ENCODE measurements around the gene FHOD3.

FHOD3 gene

GRCh38 chr18:36295880-36296301 is 1.6 kb upstream of the FHOD3 start:
- no peak for DNase-seq (ENCODE audit: low read depth in 1 of 2, low spot score in 1 of 2)

GRCh38 chr18:36296650-36297416 is 680 bp upstream of the FHOD3 start:
- no peak for DNase-seq (ENCODE audit: low read depth in 1 of 2, low spot score in 1 of 2)

- DNase-seq (ENCODE audit: low read depth in 1 of 2, low spot score in 1 of 2) = no peak
Observed at GRCh38 chr18:36298126-36298741, 721 bp downstream of the FHOD3 start.

GRCh38 chr18:36299015-36299414 is 1.5 kb downstream of the FHOD3 start:
- no peak for DNase-seq (ENCODE audit: low read depth in 1 of 2, low spot score in 1 of 2)

GRCh38 chr18:36300211-36300610 is 2.7 kb downstream of the FHOD3 start:
- DNase-seq (ENCODE audit: low read depth in 1 of 2, low spot score in 1 of 2) = no peak

- DNase-seq (ENCODE audit: low read depth in 1 of 2, low spot score in 1 of 2) = no peak
Observed at GRCh38 chr18:36301884-36302283, 4.4 kb downstream of the FHOD3 start.

- no peak for DNase-seq (ENCODE audit: low read depth in 1 of 2, low spot score in 1 of 2)
Observed at GRCh38 chr18:36302676-36303075, 5.2 kb downstream of the FHOD3 start.

GRCh38 chr18:36303211-36303844 is 5.8 kb downstream of the FHOD3 start:
- DNase-seq (ENCODE audit: low read depth in 1 of 2, low spot score in 1 of 2) = no peak

GRCh38 chr18:36304723-36305122 is 7.2 kb downstream of the FHOD3 start:
- no peak for DNase-seq (ENCODE audit: low read depth in 1 of 2, low spot score in 1 of 2)

GRCh38 chr18:36305375-36305774 is 7.9 kb downstream of the FHOD3 start:
- no peak for DNase-seq (ENCODE audit: low read depth in 1 of 2, low spot score in 1 of 2)

GRCh38 chr18:36307513-36307912 is 10.0 kb downstream of the FHOD3 start:
- DNase-seq (ENCODE audit: low read depth in 1 of 2, low spot score in 1 of 2) = no peak

GRCh38 chr18:36308711-36309435 is 11.4 kb downstream of the FHOD3 start:
- DNase-seq (ENCODE audit: low read depth in 1 of 2, low spot score in 1 of 2) = no peak

- no peak for DNase-seq (ENCODE audit: low read depth in 1 of 2, low spot score in 1 of 2)
Observed at GRCh38 chr18:36309436-36310391, 12.2 kb downstream of the FHOD3 start.

- DNase-seq (ENCODE audit: low read depth in 1 of 2, low spot score in 1 of 2) = no peak
Observed at GRCh38 chr18:36311026-36311570, 13.6 kb downstream of the FHOD3 start.

- no peak for DNase-seq (ENCODE audit: low read depth in 1 of 2, low spot score in 1 of 2)
Observed at GRCh38 chr18:36312806-36313395, 15.4 kb downstream of the FHOD3 start.

GRCh38 chr18:36314098-36314497 is 16.6 kb downstream of the FHOD3 start:
- DNase-seq (ENCODE audit: low read depth in 1 of 2, low spot score in 1 of 2) = no peak

GRCh38 chr18:36314754-36315153 is 17.2 kb downstream of the FHOD3 start:
- DNase-seq (ENCODE audit: low read depth in 1 of 2, low spot score in 1 of 2) = no peak

- no peak for DNase-seq (ENCODE audit: low read depth in 1 of 2, low spot score in 1 of 2)
Observed at GRCh38 chr18:36315736-36316135, 18.2 kb downstream of the FHOD3 start.

- DNase-seq (ENCODE audit: low read depth in 1 of 2, low spot score in 1 of 2) = no peak
Observed at GRCh38 chr18:36316246-36316645, 18.7 kb downstream of the FHOD3 start.

All from activated CD4-positive, alpha-beta T cell treated with anti-CD3 and anti-CD28 coated beads, Interleukin-2, amount 50 U/mL, for 24 hours (primary cell).